GM12891 (cell line): ENCODE measurements around the gene CDYL.

Experiments used
- PAX5 ChIP-seq: IDR thresholded peaks from 2 replicates; pipeline ENCODE4 v1.6.1; 2011; ENCODE audit warnings: low read length, moderate library complexity, mild to moderate bottlenecking; ENCODE audit not compliant: insufficient read depth, severe bottlenecking
- POLR2A ChIP-seq: IDR thresholded peaks from 2 replicates; pipeline ENCODE4 v1.6.1; 2011; ENCODE audit warnings: low read depth, low read length, control low read depth
- POLR2AphosphoS5 ChIP-seq: IDR thresholded peaks from 2 replicates; pipeline ENCODE4 v1.6.1; 2011; ENCODE audit warnings: low read depth, low read length, control low read depth
- SPI1 ChIP-seq: IDR thresholded peaks from 2 replicates; pipeline ENCODE4 v1.6.1; 2011; ENCODE audit warnings: low read depth, low read length, control low read depth
- TAF1 ChIP-seq: IDR thresholded peaks from 2 replicates; pipeline ENCODE4 v1.6.1; 2011; ENCODE audit warnings: low read depth, low read length, control low read depth

- no peak for TF ChIP-seq PAX5
- no peak for TF ChIP-seq TAF1
- TF ChIP-seq POLR2AphosphoS5, result no peak
- no peak for TF ChIP-seq POLR2A
- no peak for TF ChIP-seq SPI1
Observed at GRCh38 chr6:4942673-4943009, 166.4 kb downstream of the CDYL start.
